OCI-LY7 (cell line): ENCODE measurements around the gene C1orf185. TPM values are rescaled to one million over a fixed set of nuclear protein-coding genes. Genes with fewer than 3 reads are reported as not detected.

ENCODE experiments used
- Bru-seq: library from RNA; stranded (reverse); fragments of 400-500 nt; gene quantifications from one replicate; lab custom pipeline; 2021; lab: Mats Ljungman, UMichigan
- BruChase-seq, 2 experiments: library from RNA; stranded (reverse); fragments of 400-500 nt; gene quantifications; one replicate each; lab custom pipeline; 2021; lab: Mats Ljungman, UMichigan
- BruUV-seq: library from RNA; stranded (reverse); fragments of 400-500 nt; replicated peaks from 2 replicates; lab custom pipeline; 2021; lab: Mats Ljungman, UMichigan
- CTCF ChIA-PET: fragments of 300-600 bp; sonication (Branson Sonifier 250); formaldehyde crosslinking; loops from one replicate; lab custom pipeline; 2022; ENCODE audit warnings: antibody characterized with exemption; ENCODE audit not compliant: unreplicated experiment; lab: Charles Lee
- POLR2A ChIA-PET: fragments of 300-600 bp; sonication (Branson Sonifier 250); formaldehyde crosslinking; loops from one replicate; lab custom pipeline; 2022; ENCODE audit warnings: antibody characterized with exemption; lab: Charles Lee
- DNase-seq: peaks from one replicate; pipeline ENCODE4 v3.0.0-alpha.2; 2015; ENCODE audit warnings: low spot score
- H2AFZ ChIP-seq: fragments of 200-600 bp; sonication (generic), shearing (Covaris generic); 2 replicates; pipeline ENCODE4 v1.6.1; 2014; ENCODE audit warnings: mild to moderate bottlenecking, antibody characterized with exemption, low read length, moderate library complexity
- H3K27ac ChIP-seq: fragments of 200-600 bp; sonication (generic); 2 replicates; pipeline ENCODE4 v1.5.1; 2014; ENCODE audit warnings: mixed run types, low read depth, mild to moderate bottlenecking, moderate library complexity, low read length, inconsistent platforms; ENCODE audit not compliant: poor library complexity, severe bottlenecking
- H3K36me3 ChIP-seq: fragments of 200-600 bp; sonication (generic); 2 replicates; pipeline ENCODE4 v1.6.1; 2014; ENCODE audit warnings: mild to moderate bottlenecking, antibody characterized with exemption, low read length, moderate library complexity, mixed read lengths; ENCODE audit not compliant: insufficient read depth
- H3K4me1 ChIP-seq: fragments of 200-600 bp; sonication (generic); 2 replicates; pipeline ENCODE4 v1.5.1; 2014; ENCODE audit warnings: mild to moderate bottlenecking, low read length; ENCODE audit not compliant: insufficient read depth, poor library complexity, severe bottlenecking
- H3K4me2 ChIP-seq: fragments of 200-600 bp; sonication (generic); 2 replicates; pipeline ENCODE4 v1.6.1; 2014; ENCODE audit warnings: mild to moderate bottlenecking, low read length
- H3K4me3 ChIP-seq: fragments of 200-600 bp; sonication (generic); 2 replicates; pipeline ENCODE4 v1.5.1; 2014; ENCODE audit warnings: mild to moderate bottlenecking, low read depth, low read length; ENCODE audit not compliant: poor library complexity, severe bottlenecking
- H3K79me2 ChIP-seq: fragments of 200-600 bp; sonication (generic); 2 replicates; pipeline ENCODE4 v1.6.1; 2016; ENCODE audit warnings: low read depth, mild to moderate bottlenecking, low read length, moderate library complexity, mixed read lengths; ENCODE audit not compliant: insufficient read depth
- H3K9me2 ChIP-seq: fragments of 200-600 bp; sonication (generic); 2 replicates; pipeline ENCODE4 v1.6.1; 2016; ENCODE audit warnings: mild to moderate bottlenecking, low read length, mixed read lengths; ENCODE audit not compliant: insufficient read depth
- H3K9me3 ChIP-seq: fragments of 200-600 bp; sonication (generic); 2 replicates; pipeline ENCODE4 v1.6.1; 2014; ENCODE audit warnings: mild to moderate bottlenecking, mixed run types, low read length, mixed read lengths
- H4K20me1 ChIP-seq: fragments of 200-600 bp; sonication (generic); 2 replicates; pipeline ENCODE4 v1.6.1; 2014; ENCODE audit warnings: mild to moderate bottlenecking, antibody characterized with exemption, low read length, moderate library complexity, mixed read lengths; ENCODE audit not compliant: insufficient read depth
- EZH2phosphoT487 ChIP-seq: fragments of 200-600 bp; sonication (generic); IDR thresholded peaks from 2 replicates; pipeline ENCODE4 v1.6.1; 2018; ENCODE audit warnings: low read depth, borderline replicate concordance, mild to moderate bottlenecking, mixed run types, antibody characterized with exemption, low read length, moderate library complexity, mixed read lengths
- intact Hi-C: fragments of 100-400 bp; cut with micrococcal nuclease; formaldehyde crosslinking; loops from one replicate; pipeline ENCODE4 v1.10.0; 2022; ENCODE audit not compliant: unreplicated experiment
- long read RNA-seq: library from polyadenylated mRNA; stranded (forward); transcript quantifications from one replicate; pipeline ENCODE4 v2.0.0, GENCODE V29; 2022
- total RNA-seq, 2 experiments: library from RNA; depleted of rRNA in 1 of 2; stranded (reverse); fragments of >200 nt in 1 of 2; shearing (Covaris generic) in 1 of 2; gene quantifications; 2 replicates each; pipeline ENCODE4 v1.2.3, GENCODE V29; 2014 to 2022
- TF ChIP-seq, protein P1 (sequence below): fragments of 200-600 bp; sonication (generic); conservative IDR thresholded peaks from 2 replicates; pipeline ENCODE4 v1.5.1; 2014; ENCODE audit warnings: mild to moderate bottlenecking, antibody characterized with exemption, low read length, moderate library complexity, mixed read lengths

C1orf185 gene
- total RNA-seq (2014; rRNA removed; shearing (Covaris generic)) (not detected in 2 replicates), total RNA-seq (2022) (not detected in 2 replicates), Bru-seq, nascent RNA (percentile 19 among the genes with signal in this experiment), BruChase-seq, experiment 1, labeled RNA remaining after a 6-hour chase (percentile 21 among the genes with signal in this experiment), BruChase-seq, experiment 2, labeled RNA remaining after a 2-hour chase (percentile 27 among the genes with signal in this experiment)
- long read RNA-seq = 0 reads

DNA sequence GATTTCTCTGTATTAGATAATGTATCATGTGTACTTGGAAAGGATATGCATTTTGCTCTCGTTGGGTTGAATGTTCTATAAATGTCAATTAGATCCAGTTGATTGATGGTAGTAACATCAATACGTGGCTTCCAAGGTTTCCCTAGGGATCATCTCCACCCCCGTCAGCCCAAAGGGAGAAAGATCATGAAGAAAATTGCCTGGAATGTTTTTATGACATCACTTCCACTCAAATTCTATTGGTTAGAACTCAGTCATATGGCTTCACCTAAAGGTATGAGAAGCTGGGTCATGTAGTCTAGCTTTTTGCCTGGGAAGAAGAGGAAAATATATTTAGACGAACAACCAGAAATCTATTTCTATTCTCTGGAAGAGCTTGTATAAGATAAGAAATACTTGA lies at the start of gene C1orf185:
TSS of gene C1orf185 (plus strand) at position 253 of the 400 bp plus-strand sequence. CDS start at position 259, 6 bp downstream.
- no peaks in the 10 kb centered on the region for H3K36me3 ChIP-seq
- no peak within 1 kb of the TSS for H3K27ac ChIP-seq
- no peaks in the 10 kb centered on the region for H4K20me1 ChIP-seq
- no peaks in the 10 kb centered on the region for H3K9me3 ChIP-seq
- H2AFZ ChIP-seq = no peak within 1 kb of the TSS
- no peak for DNase-seq
- POLR2A ChIA-PET = interaction anchor here (0.6 kb wide), 2 partner anchors 52 to 477 kb away, joined by 3 to 7 read pairs; no protein-coding TSS in a partner anchor
- no peaks in the 10 kb centered on the region for H3K9me2 ChIP-seq
- no TSS peak for BruUV-seq
- intact Hi-C loops = no loop called here
- H3K4me2 ChIP-seq = no peak within 1 kb of the TSS
- no peaks in the 10 kb centered on the region for H3K4me1 ChIP-seq
- no peak for TF ChIP-seq EZH2phosphoT487
- TF ChIP-seq, protein P1, sequence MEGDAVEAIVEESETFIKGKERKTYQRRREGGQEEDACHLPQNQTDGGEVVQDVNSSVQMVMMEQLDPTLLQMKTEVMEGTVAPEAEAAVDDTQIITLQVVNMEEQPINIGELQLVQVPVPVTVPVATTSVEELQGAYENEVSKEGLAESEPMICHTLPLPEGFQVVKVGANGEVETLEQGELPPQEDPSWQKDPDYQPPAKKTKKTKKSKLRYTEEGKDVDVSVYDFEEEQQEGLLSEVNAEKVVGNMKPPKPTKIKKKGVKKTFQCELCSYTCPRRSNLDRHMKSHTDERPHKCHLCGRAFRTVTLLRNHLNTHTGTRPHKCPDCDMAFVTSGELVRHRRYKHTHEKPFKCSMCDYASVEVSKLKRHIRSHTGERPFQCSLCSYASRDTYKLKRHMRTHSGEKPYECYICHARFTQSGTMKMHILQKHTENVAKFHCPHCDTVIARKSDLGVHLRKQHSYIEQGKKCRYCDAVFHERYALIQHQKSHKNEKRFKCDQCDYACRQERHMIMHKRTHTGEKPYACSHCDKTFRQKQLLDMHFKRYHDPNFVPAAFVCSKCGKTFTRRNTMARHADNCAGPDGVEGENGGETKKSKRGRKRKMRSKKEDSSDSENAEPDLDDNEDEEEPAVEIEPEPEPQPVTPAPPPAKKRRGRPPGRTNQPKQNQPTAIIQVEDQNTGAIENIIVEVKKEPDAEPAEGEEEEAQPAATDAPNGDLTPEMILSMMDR = no peak
- no peaks in the 10 kb centered on the region for H3K79me2 ChIP-seq
- CTCF ChIA-PET = no interaction called here
- H3K4me3 ChIP-seq = no peak within 1 kb of the TSS

DNA sequence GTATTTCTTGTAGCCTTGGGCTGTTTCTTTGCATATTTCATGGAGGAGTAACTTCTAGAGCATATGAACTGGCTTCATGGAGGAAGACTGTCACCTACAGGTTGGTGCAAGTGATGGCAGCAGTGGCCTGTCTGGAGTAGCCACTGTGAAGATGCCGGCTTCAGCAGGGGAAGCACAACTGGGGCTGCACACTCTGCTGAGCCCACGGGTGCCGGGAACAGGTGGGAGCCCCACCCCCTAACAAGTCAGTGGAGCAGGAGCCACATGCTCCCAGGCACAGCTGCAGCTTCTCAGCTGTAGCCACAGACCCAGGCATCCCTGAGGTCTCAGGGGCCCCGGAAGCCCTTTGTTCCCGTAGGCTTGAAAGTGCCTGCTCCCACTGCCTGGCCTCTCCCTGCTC lies 43.2 kb upstream of the C1orf185 start:
- Histone ChIP-seq H3K27ac (no peak overlapping the region), H3K4me2 (no peak overlapping the region), H3K4me1 (no peaks in the 10 kb centered on the region), H4K20me1 (no peaks in the 10 kb centered on the region), H3K79me2 (no peaks in the 10 kb centered on the region), H3K4me3 (no peak overlapping the region), H3K36me3 (no peaks in the 10 kb centered on the region), H2AFZ (no peak overlapping the region), H3K9me3 (no peaks in the 10 kb centered on the region; the same call in 1 of the 2 replicates), H3K9me2 (no peaks in the 10 kb centered on the region)
- CTCF ChIA-PET = no interaction called here
- intact Hi-C loops = no loop called here
- BruUV-seq = no TSS peak
- DNase-seq = peak; percentile 33
- TF ChIP-seq, protein P1 = peak; percentile 73
- no peak for TF ChIP-seq EZH2phosphoT487
- POLR2A ChIA-PET = no interaction called here
